GM12801 (cell line): ENCODE data around the gene EML1.

Experiments used
- CTCF ChIP-seq: IDR thresholded peaks from one replicate; pipeline ENCODE4 v1.5.1; 2011; ENCODE audit warnings: control low read depth; ENCODE audit not compliant: insufficient read length; ENCODE audit errors: extremely low read depth

Gene EML1

GRCh38 chr14:99803803-99804202 is 10.6 kb downstream of the EML1 start:
- TF ChIP-seq CTCF, result no peak

- TF ChIP-seq CTCF, result no peak
Observed at GRCh38 chr14:99805757-99806439, 12.7 kb downstream of the EML1 start.

- TF ChIP-seq CTCF, result no peak
Observed at GRCh38 chr14:99806836-99807235, 13.6 kb downstream of the EML1 start.

GRCh38 chr14:99807413-99808153 is 14.4 kb downstream of the EML1 start:
- TF ChIP-seq CTCF, result no peak

GRCh38 chr14:99808154-99808505 is 14.9 kb downstream of the EML1 start:
- no peak for TF ChIP-seq CTCF

- no peak for TF ChIP-seq CTCF
Observed at GRCh38 chr14:99808515-99808914, 15.3 kb downstream of the EML1 start.

GRCh38 chr14:99809360-99809759 is 16.1 kb downstream of the EML1 start:
- TF ChIP-seq CTCF, result no peak
